Natural killer cell (primary cell): Measurements from ENCODE around the gene TMEM271. TPM values are rescaled to one million over a fixed set of nuclear protein-coding genes. Genes with fewer than 3 reads are reported as not detected.

Experiments used
- ATAC-seq, 3 donors: fragments of 150-1000 bp in 2 of 3; fragments of 200-7000 bp in 1 of 3; cut with Tn5 transposase; 1 replicate in 1 of 3; 2 replicates in 2 of 3; pipeline ENCODE4 v1.10.0; 2021; ENCODE audit warnings: mild to moderate bottlenecking in 2 of 3, moderate library complexity in 2 of 3
- DNase-seq, 2 donors: peaks; one replicate each; pipeline versions ENCODE4 v3.0.0 to v3.0.0-alpha.2; 2013 to 2021; ENCODE audit warnings: mixed read lengths in 1 of 2
- H3K27ac ChIP-seq: one replicate; pipeline ENCODE4 v1.5.1; 2013; ENCODE audit warnings: mild to moderate bottlenecking, low read length
- H3K27me3 ChIP-seq: one replicate; pipeline ENCODE4 v1.6.1; 2013; ENCODE audit warnings: low read length; ENCODE audit not compliant: control insufficient read depth, insufficient read depth
- H3K36me3 ChIP-seq: one replicate; pipeline ENCODE4 v1.6.1; 2013; ENCODE audit warnings: low read length; ENCODE audit not compliant: control insufficient read depth, insufficient read depth
- H3K4me1 ChIP-seq: one replicate; pipeline ENCODE4 v1.6.1; 2013; ENCODE audit warnings: low read length; ENCODE audit not compliant: control insufficient read depth, insufficient read depth
- H3K4me3 ChIP-seq: one replicate; pipeline ENCODE4 v1.5.1; 2013; ENCODE audit warnings: low read length
- H3K9me3 ChIP-seq: one replicate; pipeline ENCODE4 v1.6.1; 2013; ENCODE audit warnings: low read length; ENCODE audit not compliant: control insufficient read depth, insufficient read depth
- H3K27ac Mint-ChIP-seq, 2 donors: one replicate each; pipeline ENCODE4 v1.8.0; 2022; ENCODE audit warnings: mild to moderate bottlenecking in 2 of 2, mixed read lengths in 2 of 2, moderate library complexity in 1 of 2
- H3K27me3 Mint-ChIP-seq, 2 donors: one replicate each; pipeline ENCODE4 v1.8.0; 2022; ENCODE audit warnings: low read depth in 2 of 2, mixed read lengths in 2 of 2
- H3K36me3 Mint-ChIP-seq: one replicate; pipeline ENCODE4 v1.8.0; 2022; ENCODE audit warnings: mixed read lengths
- H3K4me1 Mint-ChIP-seq, 2 donors: one replicate each; pipeline ENCODE4 v1.8.0; 2022; ENCODE audit warnings: mixed read lengths in 2 of 2
- H3K4me3 Mint-ChIP-seq: one replicate; pipeline ENCODE4 v1.8.0; 2022; ENCODE audit warnings: mild to moderate bottlenecking, moderate library complexity, mixed read lengths
- H3K9me3 Mint-ChIP-seq, 2 donors: one replicate each; pipeline ENCODE4 v1.8.0; 2022; ENCODE audit warnings: mixed read lengths in 2 of 2
- CTCF ChIP-seq: fragments of 200-600 bp; IDR thresholded peaks from one replicate; pipeline ENCODE4 v1.8.0; 2022; ENCODE audit warnings: antibody characterized with exemption
- WGBS: methylation state at CpG from one replicate; pipeline ENCODE4 v1.1.7; 2013; ENCODE audit warnings: missing lambda C conversion rate; ENCODE audit not compliant: insufficient coverage; 5-methylcytosine and 5-hydroxymethylcytosine counted together
- intact Hi-C: fragments of 100-400 bp; cut with micrococcal nuclease; formaldehyde crosslinking; loops from one replicate; pipeline ENCODE4 v1.14.2; 2022
- total RNA-seq, 4 donors: library from RNA; stranded (reverse); fragments of 120-200 nt in 1 of 4; gene quantifications; one replicate each; pipeline versions ENCODE4 v1.2.3 to v1.2.4, GENCODE V29; 2013 to 2022

Gene TMEM271
- total RNA-seq, 3 donors from 2014 or later (not counting 1 experiment from before 2014, with no cell fraction given), result not detected

DNA sequence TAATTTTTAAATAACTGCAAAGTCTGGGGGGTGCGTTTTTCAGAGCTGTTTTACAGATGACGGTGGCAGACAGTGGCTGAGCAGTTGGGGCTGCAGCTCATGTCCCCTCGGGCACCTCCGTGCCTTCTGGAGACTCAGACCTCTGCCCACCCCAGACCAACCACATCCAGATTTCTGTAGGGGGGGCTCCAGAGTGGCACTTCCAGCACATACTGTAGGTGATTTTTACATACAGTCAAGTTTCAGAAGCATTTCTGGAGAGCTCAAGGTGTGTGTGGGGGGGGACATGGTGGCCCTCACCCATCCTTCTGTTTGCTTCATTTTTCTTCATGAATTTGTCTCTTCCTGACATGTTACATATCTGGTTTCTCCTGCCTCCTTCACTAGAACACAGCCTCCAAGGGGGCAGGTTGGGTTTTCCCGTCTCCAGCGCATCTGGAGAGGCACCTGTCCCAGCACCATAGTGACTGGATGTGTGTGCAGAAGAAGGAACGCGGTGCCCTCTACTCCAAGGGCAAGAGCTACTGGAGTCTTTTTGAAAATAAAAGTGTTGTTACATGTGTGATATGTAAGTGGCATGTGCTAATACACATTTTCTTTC lies 37.5 kb downstream of the TMEM271 start:
- WGBS, result 98% methylated on average over 6 of the region's 8 CpGs
- H3K27me3 Mint-ChIP-seq, result no peaks in the 10 kb centered on the region
- TF ChIP-seq CTCF, result no peak
- no peak overlapping the region for H3K4me3 Mint-ChIP-seq
- Histone ChIP-seq H3K4me1 (no peaks in the 10 kb centered on the region), H3K4me3 (no peak overlapping the region), H3K27ac (no peak overlapping the region), H3K27me3 (no peaks in the 10 kb centered on the region), H3K9me3 (no peaks in the 10 kb centered on the region), H3K36me3 (peaks cover 10% of the 10 kb centered on the region)
- H3K9me3 Mint-ChIP-seq, result peaks cover 3% of the 10 kb centered on the region in 2 donors
- intact Hi-C loops, result no loop called here
- H3K4me1 Mint-ChIP-seq, result peaks cover 0 to 4% of the 10 kb centered on the region in 2 donors
- ATAC-seq, result no peak
- H3K27ac Mint-ChIP-seq, result no peak overlapping the region
- no peak for DNase-seq
- H3K36me3 Mint-ChIP-seq, result no peaks in the 10 kb centered on the region

- TF ChIP-seq CTCF, result no peak
- no peaks in the 10 kb centered on the region for H3K27me3 Mint-ChIP-seq
- no peaks in the 10 kb centered on the region for H3K27me3 ChIP-seq
- intact Hi-C loops, result no loop called here
- no peak overlapping the region for H3K4me3 ChIP-seq
- H3K9me3 Mint-ChIP-seq, result peaks cover under 1 to 1% of the 10 kb centered on the region in 2 donors
- no peak overlapping the region for H3K27ac ChIP-seq
- peaks cover 0 to 7% of the 10 kb centered on the region in 2 donors for H3K4me1 Mint-ChIP-seq
- ATAC-seq (no peak), DNase-seq (no peak)
- no peaks in the 10 kb centered on the region for H3K4me1 ChIP-seq
- WGBS, result 95% methylated on average over 21 of the region's 21 CpGs
- H3K27ac Mint-ChIP-seq, result no peak overlapping the region
- peaks cover 17% of the 10 kb centered on the region for H3K36me3 ChIP-seq
- H3K36me3 Mint-ChIP-seq, result no peaks in the 10 kb centered on the region
- H3K9me3 ChIP-seq, result no peaks in the 10 kb centered on the region
- no peak overlapping the region for H3K4me3 Mint-ChIP-seq
Observed at GRCh38 chr4:537436-538264, 38.4 kb downstream of the TMEM271 start.

DNA sequence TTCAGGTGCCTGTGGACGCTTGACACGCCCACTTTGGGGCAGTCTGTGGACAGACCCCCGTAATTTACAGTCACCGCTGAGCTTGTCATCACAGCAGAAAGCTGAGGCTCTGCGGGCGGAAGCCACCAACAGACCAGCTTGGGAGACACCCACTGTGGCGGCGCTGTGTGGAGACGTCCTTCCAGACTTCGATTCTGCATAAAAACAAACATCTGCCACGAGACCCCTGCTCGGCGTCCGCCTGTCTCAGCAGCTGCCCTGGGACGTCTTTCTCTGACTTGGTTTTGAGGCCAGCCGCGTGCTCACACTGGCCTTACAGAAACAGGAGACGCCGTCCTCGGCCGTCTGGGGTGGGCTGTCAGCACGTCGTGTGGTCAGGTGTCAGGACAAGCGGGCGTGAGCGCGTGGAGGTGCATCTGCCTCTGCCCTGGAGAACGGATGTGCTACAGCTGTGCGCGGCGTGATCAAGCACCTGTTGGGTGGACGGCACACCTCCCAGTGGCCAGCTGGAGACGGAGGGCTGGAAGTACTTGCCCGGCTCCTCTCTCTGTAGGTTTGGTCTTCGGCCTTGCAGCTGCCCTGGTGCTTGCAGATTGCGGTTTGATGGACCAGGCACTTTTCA lies 39.6 kb downstream of the TMEM271 start:
- no peak for DNase-seq
- Histone ChIP-seq H3K4me1 (no peaks in the 10 kb centered on the region), H3K27ac (no peak overlapping the region), H3K4me3 (no peak overlapping the region), H3K9me3 (no peaks in the 10 kb centered on the region), H3K27me3 (no peaks in the 10 kb centered on the region), H3K36me3 (peaks cover 29% of the 10 kb centered on the region)
- H3K36me3 Mint-ChIP-seq, result no peaks in the 10 kb centered on the region
- H3K27me3 Mint-ChIP-seq, result no peaks in the 10 kb centered on the region
- no peak for ATAC-seq
- intact Hi-C loops, result no loop called here
- H3K9me3 Mint-ChIP-seq, result peaks cover 4% of the 10 kb centered on the region in 2 donors
- WGBS, result 97% methylated on average over 36 of the region's 36 CpGs
- no peak overlapping the region for H3K27ac Mint-ChIP-seq
- peaks cover 5 to 12% of the 10 kb centered on the region in 2 donors for H3K4me1 Mint-ChIP-seq
- TF ChIP-seq CTCF, result no peak
- no peak overlapping the region for H3K4me3 Mint-ChIP-seq
